ENCODE results near the gene KIAA0825.
"Not testable (repeated sequence)": the region's sequence is repeated elsewhere in the genome, so short reads cannot be mapped to it uniquely, and the experiment has no call there.

Gene KIAA0825

DNA sequence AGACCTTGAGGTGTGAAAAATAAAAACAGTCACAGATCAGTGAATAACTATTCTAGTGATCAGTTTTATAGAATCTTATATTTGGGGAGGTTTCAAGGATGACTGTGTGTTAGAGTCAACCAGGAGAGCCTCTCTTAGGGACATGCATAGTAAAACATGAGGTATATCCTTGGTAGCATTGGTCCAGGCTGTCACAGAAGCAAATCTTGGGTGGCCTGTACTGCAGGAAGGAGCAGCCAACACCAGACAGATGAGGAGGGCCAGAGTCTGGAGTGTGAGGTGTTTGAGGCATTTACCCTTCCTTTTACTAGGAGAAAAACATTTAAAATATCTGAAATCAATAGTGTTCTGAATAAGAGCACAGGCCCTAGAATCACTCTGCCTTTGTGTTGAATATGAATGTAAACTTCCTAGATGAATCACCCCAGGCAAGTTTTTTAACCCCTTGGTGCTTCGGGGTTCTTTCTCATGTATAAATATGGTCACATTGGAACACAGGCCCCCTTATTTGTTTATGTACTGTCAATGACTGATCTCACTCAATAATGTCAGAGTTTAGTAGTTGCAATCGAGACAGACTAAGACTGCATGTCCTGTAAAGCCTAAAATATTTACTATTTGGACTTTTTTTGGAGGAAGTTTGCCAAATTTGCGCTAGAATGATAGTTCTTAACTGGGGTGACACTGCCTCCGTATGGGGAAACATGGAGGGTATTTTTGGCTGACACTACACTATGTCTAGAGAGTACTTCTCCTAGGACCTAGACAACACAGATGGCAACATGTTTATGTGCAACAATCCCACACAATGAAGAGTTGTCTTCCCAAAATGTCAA lies 460.5 kb downstream of the KIAA0825 start:
- no peak for DNase-seq

DNA sequence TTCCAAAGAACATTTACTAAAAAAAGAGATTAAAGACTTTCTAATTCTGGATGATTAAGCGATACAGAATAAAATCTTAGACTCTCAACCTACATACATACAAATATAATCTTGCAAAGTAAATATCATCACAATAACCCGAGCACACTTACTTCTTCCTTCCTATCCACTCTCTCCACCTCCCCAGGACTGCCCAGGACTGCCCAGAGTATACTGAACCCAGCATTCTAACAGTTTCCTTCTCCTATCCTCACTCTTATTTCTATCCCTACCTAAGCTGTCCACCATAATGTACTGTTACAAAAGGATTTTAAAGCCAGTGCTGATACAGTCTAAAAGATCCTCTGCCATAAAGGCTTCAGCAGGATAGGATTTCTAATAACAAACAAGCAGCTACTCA lies 463.7 kb downstream of the KIAA0825 start:
- DNase-seq = no peak

DNA sequence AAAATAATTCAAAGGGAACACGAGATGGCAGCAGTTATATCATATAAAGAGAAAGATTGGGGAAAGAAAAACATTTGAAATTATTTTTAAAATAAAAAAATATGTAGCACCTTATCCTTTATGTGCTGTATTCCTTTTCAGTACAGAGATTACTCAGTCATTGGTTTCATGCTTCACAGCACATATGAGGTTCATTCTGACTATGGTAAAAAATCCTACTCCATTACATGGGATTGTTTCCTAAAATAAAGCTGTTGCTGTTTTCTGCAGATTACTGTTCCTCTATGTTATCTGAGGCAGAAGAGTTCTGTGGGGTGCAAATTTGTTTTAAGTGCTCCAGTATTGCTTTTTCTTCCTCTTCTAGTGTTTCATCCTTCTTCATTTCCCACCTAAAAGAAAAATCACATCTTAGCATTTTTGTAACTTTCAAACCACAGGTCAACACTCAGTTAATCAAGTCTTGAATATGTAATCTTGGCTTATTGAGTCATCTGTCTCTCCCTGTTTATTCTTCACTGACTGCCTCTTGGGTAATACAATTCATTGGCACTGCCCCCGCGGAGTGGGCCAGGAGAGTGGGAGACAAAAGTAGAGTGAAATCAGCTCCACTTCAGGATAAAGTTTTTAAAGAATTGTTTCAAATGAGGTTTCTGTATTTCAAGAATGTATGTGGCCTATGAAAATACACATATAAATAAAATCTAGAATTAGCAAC lies 464.5 kb downstream of the KIAA0825 start:
- no peak for DNase-seq

DNA sequence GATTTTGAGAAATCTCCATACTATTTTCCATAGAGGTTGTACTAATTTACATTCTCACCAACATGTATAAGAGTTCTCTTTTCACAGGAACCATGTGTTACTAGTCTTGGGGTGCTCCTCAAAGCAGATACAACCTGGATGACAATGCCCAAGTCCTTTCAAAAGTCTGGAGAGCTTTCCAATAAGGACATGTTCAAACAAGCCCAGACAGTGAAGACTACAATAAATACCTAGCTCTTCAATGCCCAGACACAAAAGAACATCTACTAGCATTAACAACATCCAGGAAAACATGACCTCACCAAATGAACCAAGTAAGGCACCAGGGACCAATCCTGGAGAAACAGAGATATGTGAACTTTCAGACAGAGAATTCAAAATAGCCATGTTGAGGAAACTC lies 474.8 kb downstream of the KIAA0825 start:
- not testable (repeated sequence) for DNase-seq

DNA sequence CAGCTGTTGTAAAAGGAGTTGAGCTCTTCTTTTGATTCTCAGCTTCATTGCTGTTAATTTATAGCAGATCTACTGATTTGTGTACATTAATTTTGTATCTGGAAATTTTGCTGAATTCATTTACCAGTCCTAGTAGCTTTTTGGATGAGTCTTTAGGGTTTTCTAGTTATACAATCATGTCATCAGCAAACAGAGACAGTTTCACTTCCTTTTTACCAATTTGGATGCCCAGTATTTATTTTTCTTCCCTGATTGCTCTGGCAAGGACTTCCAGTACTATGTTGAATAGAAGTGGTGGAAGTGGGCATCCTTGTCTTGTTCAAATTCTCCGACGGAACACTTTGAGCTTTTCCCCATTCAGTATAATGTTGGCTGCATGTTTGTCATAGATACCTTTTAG lies 478.1 kb downstream of the KIAA0825 start:
- DNase-seq = no peak

DNA sequence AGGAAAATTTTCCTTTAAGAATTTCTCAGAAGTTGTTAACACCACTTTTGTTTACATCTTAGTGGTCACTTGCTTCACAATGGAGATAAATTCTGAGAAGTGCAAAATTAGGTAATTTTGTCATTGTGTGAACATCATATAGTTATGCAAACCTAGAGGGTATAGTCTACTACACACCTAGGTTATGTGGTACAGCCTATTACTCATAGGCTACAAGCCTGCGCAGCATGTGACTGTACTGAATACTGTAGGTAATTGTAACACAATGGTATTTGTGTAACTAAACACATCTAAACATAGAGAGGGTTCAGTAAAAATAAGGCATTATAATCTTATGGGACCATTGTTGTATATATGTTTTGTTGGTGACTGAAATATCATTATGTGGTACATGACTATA lies 488.3 kb downstream of the KIAA0825 start:
- DNase-seq = no peak

DNA sequence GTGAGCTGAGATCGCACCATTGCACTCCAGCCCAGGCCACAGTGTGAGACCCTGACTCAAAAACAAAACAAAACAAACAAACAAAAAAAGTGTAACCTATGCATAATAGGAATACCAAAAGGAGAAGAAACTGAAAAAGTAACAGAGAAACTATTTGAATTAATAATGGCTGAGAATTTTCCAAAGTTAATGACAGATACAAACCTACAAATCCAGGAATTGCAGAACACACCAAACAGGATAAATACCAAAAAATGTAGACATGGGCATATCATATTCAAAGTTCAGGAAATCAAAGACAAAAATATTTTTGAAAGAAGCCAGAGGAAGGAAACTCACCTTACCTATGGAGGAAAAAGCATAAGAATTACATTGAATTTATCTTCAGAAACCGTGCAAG lies 493.3 kb downstream of the KIAA0825 start:
- no peak for DNase-seq

DNA sequence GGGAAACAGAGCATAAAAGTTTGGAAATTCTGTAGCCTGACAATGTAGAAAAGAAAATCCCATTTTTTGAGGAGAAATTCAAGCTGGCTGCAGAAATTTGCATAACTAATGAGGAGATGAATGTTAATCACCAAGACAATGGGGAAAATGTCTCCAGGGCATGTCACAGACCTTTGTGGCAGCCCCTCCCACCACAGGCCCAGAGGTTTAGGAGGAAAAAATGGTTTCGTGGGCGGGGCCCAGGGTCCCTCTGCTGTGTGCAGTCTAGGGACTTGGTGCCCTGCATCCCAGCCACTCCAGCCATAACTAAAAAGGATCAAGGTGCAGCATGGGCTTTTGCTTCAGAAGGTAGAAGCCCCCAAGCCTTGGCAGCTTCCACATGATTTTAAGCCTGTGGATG lies 502.1 kb downstream of the KIAA0825 start:
- DNase-seq = not testable (repeated sequence)

DNA sequence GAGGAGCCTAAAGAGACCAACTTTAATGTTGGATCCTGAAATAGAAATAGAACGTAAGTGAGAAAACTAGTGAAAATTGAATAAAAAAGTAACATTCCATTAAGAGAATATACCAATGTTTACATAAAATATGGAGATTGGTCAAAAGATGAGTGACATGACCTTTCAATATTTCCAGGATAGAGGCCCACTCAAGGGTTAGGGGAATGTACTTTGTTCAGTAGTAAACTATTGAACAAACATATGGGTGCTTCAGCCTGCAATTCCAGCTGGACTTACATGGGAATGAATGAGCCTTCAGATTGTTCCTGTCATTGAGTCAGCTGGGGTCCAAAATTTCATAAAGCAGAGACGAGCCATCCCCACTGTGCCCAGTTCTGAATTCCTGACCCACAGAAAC lies 505.3 kb downstream of the KIAA0825 start:
- DNase-seq = no peak

DNA sequence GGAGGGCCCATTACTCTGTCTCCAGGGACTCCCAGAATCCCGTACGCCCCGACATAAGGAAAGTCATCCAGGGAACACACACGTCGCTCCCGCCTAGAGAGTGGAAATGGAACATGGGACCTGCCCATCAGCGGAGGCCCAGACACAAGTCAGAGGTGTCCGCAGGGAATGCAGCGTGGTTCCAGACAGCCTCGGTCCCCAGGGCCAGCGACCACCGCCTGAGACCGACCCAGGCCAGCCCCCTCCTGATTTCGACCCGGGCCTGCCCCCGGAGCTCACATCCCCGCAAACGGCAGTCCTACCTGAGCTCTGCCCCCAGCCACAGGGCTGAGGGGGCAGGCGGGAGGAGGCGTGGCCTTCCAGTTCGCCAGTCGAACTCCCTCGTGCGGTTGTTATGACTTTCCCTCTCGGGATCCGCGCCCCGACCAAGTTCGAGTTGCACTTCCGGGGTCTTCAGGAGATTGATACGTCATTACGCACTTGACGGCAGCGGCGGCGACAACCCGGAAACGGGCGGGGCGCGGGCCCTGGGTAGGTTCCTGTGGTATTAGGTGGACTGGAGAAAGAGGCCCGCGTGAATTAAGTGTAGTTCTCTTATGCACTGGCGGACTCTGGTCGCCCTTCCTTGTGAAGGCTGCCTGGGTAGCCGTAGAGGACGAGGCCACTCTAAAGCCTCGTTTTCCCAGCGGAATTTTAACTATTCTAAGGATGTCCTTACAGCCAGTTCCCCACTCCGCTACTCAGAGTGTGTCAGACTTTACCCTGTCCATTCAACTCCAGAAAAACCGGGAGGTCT lies 507.0 kb downstream of the KIAA0825 start:
- DNase-seq = peak; percentile 92

DNA sequence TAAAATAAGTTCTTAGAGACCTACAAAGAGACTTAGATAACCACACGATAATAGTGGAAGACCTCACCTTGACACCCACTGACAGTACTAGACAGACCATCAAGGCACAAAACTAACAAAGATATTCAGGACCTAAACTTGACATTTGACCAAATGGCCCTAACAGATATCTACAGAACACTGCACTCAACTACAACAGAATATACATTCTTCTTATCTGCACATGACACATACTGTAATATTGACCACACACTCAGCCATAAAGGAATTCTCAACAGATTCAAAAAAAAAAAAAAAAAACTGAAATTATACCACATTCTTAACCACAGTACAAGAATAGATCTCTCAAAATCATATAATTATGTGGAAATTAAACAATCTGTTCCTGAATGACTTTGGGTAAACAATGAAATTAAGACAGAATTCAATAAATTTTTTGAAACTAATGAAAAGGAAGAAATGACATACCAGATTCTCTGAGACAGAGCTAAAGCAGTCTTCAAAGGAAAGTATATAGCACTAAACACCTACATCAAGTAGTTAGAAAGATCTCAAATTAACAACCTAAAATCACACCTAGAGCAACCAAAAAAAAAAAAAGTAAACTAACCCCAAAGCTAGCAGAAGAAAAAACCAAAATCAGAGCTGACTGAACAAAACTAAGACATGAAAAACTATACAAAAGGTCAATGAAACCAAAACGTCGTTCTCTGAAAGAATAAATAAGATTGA lies 514.7 kb downstream of the KIAA0825 start:
- no peak for DNase-seq

Measured in stimulated activated CD4-positive, alpha-beta T cell treated with anti-CD3 and anti-CD28 coated beads, Interleukin-4, amount 100 ng/mL, for 1 hour (primary cell).